Fibroblast of lung (primary cell): ENCODE results near the gene GALNT18. TPM values are rescaled to one million over a fixed set of nuclear protein-coding genes. Genes with fewer than 3 reads are reported as not detected.

Experiments used
- DNase-seq, 2 donors: peaks; one replicate each; pipeline versions ENCODE4 v3.0.0 to v3.0.0-alpha.2; 2010; ENCODE audit warnings: low read depth in 2 of 2
- H2AFZ ChIP-seq: 2 replicates; pipeline ENCODE4 v1.5.1; 2012; ENCODE audit warnings: low read length, control low read depth, inconsistent platforms
- H3K27ac ChIP-seq: 2 replicates; pipeline ENCODE4 v1.5.1; 2011; ENCODE audit warnings: low read length, control low read depth; ENCODE audit not compliant: insufficient read depth
- H3K27me3 ChIP-seq: 2 replicates; pipeline ENCODE4 v1.5.1; 2011; ENCODE audit warnings: mild to moderate bottlenecking, low read length; ENCODE audit not compliant: control insufficient read depth, insufficient read depth
- H3K36me3 ChIP-seq: 2 replicates; pipeline ENCODE4 v1.5.1; 2011; ENCODE audit warnings: low read length; ENCODE audit not compliant: control insufficient read depth, insufficient read depth
- H3K4me1 ChIP-seq: 2 replicates; pipeline ENCODE4 v1.5.1; 2011; ENCODE audit warnings: low read length; ENCODE audit not compliant: control insufficient read depth, insufficient read depth; ENCODE audit errors: extremely low read depth
- H3K4me2 ChIP-seq: 2 replicates; pipeline ENCODE4 v1.5.1; 2011; ENCODE audit warnings: low read length, control low read depth; ENCODE audit not compliant: insufficient read depth; ENCODE audit errors: extremely low read depth
- H3K4me3 ChIP-seq, 4 experiments: fragments of 200-600 bp in 1 of 4; sonication (generic) in 1 of 4; replicated peaks in 1 of 4; 2 replicates each; pipeline ENCODE4 v1.5.1; 2011 to 2016; ENCODE audit warnings: low read length in 4 of 4, low read depth in 3 of 4, mild to moderate bottlenecking in 3 of 4, control low read depth in 2 of 4, inconsistent platforms in 1 of 4, mixed read lengths in 1 of 4; ENCODE audit not compliant: insufficient read depth in 1 of 4; ENCODE audit errors: control extremely low read depth in 1 of 4
- H3K79me2 ChIP-seq: 2 replicates; pipeline ENCODE4 v1.5.1; 2012; ENCODE audit warnings: mild to moderate bottlenecking, low read length, inconsistent platforms; ENCODE audit not compliant: control insufficient read depth, insufficient read depth
- H3K9ac ChIP-seq: 2 replicates; pipeline ENCODE4 v1.5.1; 2011; ENCODE audit warnings: mild to moderate bottlenecking, low read length, control low read depth; ENCODE audit not compliant: insufficient read depth
- H3K9me3 ChIP-seq: 2 replicates; pipeline ENCODE4 v1.5.1; 2012; ENCODE audit warnings: low read depth, low read length; ENCODE audit not compliant: control insufficient read depth, insufficient read depth
- H4K20me1 ChIP-seq: 2 replicates; pipeline ENCODE4 v1.5.1; 2011; ENCODE audit warnings: low read length; ENCODE audit not compliant: control insufficient read depth, insufficient read depth; ENCODE audit errors: extremely low read depth
- EZH2 ChIP-seq: IDR thresholded peaks from 2 replicates; pipeline ENCODE4 v1.5.1; 2012; ENCODE audit warnings: low read length, control low read depth, mild to moderate bottlenecking; ENCODE audit errors: missing control alignments
- polyA plus RNA-seq, 2 donors: library from polyadenylated mRNA; depleted of rRNA in 1 of 2; stranded (reverse) in 1 of 2; unstranded in 1 of 2; fragments of >200 nt; gene quantifications; 2 replicates each; pipeline ENCODE4 v1.2.1, GENCODE V29; 2011 to 2012; ENCODE audit warnings: missing spikeins in 1 of 2
- total RNA-seq: library from RNA; depleted of rRNA; stranded (reverse); fragments of >200 nt; gene quantifications from 2 replicates; pipeline ENCODE4 v1.2.1, GENCODE V29; 2014
- TF ChIP-seq, protein P1 (sequence below), 2 donors: IDR thresholded peaks in 1 of 2; conservative IDR thresholded peaks in 1 of 2; 1 replicate in 1 of 2; 2 replicates in 1 of 2; pipeline ENCODE4 v1.5.1; 2011 to 2012; ENCODE audit warnings: low read length in 2 of 2, control low read depth in 1 of 2, inconsistent platforms in 1 of 2, low read depth in 1 of 2, mild to moderate bottlenecking in 1 of 2

GALNT18 gene
- total and polyA plus RNA-seq, 2 donors (not counting 1 experiment from before 2014, with no cell fraction given): 0.50 to 19.3 TPM

GRCh38 chr11:11251394-11251970, 370.3 kb downstream of the GALNT18 start:
- no peak for TF ChIP-seq EZH2
- TF ChIP-seq, protein P1, sequence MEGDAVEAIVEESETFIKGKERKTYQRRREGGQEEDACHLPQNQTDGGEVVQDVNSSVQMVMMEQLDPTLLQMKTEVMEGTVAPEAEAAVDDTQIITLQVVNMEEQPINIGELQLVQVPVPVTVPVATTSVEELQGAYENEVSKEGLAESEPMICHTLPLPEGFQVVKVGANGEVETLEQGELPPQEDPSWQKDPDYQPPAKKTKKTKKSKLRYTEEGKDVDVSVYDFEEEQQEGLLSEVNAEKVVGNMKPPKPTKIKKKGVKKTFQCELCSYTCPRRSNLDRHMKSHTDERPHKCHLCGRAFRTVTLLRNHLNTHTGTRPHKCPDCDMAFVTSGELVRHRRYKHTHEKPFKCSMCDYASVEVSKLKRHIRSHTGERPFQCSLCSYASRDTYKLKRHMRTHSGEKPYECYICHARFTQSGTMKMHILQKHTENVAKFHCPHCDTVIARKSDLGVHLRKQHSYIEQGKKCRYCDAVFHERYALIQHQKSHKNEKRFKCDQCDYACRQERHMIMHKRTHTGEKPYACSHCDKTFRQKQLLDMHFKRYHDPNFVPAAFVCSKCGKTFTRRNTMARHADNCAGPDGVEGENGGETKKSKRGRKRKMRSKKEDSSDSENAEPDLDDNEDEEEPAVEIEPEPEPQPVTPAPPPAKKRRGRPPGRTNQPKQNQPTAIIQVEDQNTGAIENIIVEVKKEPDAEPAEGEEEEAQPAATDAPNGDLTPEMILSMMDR (conservative IDR thresholded peaks at IDR 0.05 in 1 of 2, IDR thresholded peaks at IDR 0.05 in 1 of 2; ENCODE audit: low read depth in 1 of 2, low read length in 2 of 2): no peak
- Histone ChIP-seq H3K27me3 (peaks cover 7% of the 10 kb centered on the region), H4K20me1 (no peaks in the 10 kb centered on the region), H3K27ac (no peak overlapping the region), H3K9ac (no peak overlapping the region), H2AFZ (no peak overlapping the region), H3K4me2 (no peak overlapping the region), H3K4me1 (no peaks in the 10 kb centered on the region), H3K4me3 (no peak overlapping the region), H3K79me2 (no peaks in the 10 kb centered on the region), H3K36me3 (no peaks in the 10 kb centered on the region), H3K9me3 (no peaks in the 10 kb centered on the region)
- no peak for DNase-seq

GRCh38 chr11:11250470-11250869, 371.3 kb downstream of the GALNT18 start:
- Histone ChIP-seq H3K9me3 (no peaks in the 10 kb centered on the region), H2AFZ (no peak overlapping the region), H3K4me1 (no peaks in the 10 kb centered on the region), H3K9ac (no peak overlapping the region), H3K27me3 (peaks cover 3% of the 10 kb centered on the region), H3K36me3 (no peaks in the 10 kb centered on the region), H3K27ac (no peak overlapping the region), H4K20me1 (no peaks in the 10 kb centered on the region), H3K79me2 (no peaks in the 10 kb centered on the region), H3K4me2 (no peak overlapping the region), H3K4me3 (no peak overlapping the region)
- peak in 1 of 2 donors; percentile 10 for DNase-seq
- TF ChIP-seq EZH2: no peak
- TF ChIP-seq, protein P1 (conservative IDR thresholded peaks at IDR 0.05 in 1 of 2, IDR thresholded peaks at IDR 0.05 in 1 of 2; ENCODE audit: low read depth in 1 of 2, low read length in 2 of 2): no peak

- Histone ChIP-seq H3K4me3 (no peak overlapping the region), H2AFZ (no peak overlapping the region), H3K79me2 (no peaks in the 10 kb centered on the region), H3K27ac (no peak overlapping the region), H3K36me3 (no peaks in the 10 kb centered on the region), H3K9ac (no peak overlapping the region), H4K20me1 (no peaks in the 10 kb centered on the region), H3K4me2 (no peak overlapping the region), H3K4me1 (no peaks in the 10 kb centered on the region), H3K9me3 (no peaks in the 10 kb centered on the region), H3K27me3 (peaks cover 3% of the 10 kb centered on the region)
- TF ChIP-seq EZH2: no peak
- TF ChIP-seq, protein P1 (conservative IDR thresholded peaks at IDR 0.05 in 1 of 2, IDR thresholded peaks at IDR 0.05 in 1 of 2; ENCODE audit: low read depth in 1 of 2, low read length in 2 of 2): no peak
- DNase-seq: no peak
These were observed 374.2 kb downstream of the GALNT18 start for GRCh38 chr11:11247576-11247975.
